ENCODE measurements around the gene SCN3B. TPM values are rescaled to one million over a fixed set of nuclear protein-coding genes. Genes with fewer than 3 reads are reported as not detected.

Gene SCN3B
- total RNA-seq, 1 experiment from 2014 or later = 0.79 TPM

GRCh38 chr11:123581651-123582399 lies 72.6 kb downstream of the SCN3B start:
- Mint-ChIP-seq H3K9me3 (peaks cover 5% of the 10 kb centered on the region), H3K36me3 (peaks cover 4% of the 10 kb centered on the region; the same call in 1 of the 2 replicates), H3K4me1 (peaks cover 52% of the 10 kb centered on the region), H3K4me3 (no peak overlapping the region), H3K27ac (peak overlapping the region; percentile 21; the same call in 1 of the 2 replicates), H3K27me3 (ENCODE audit: low read depth) (no peaks in the 10 kb centered on the region; the same call in 1 of the 2 replicates)
- DNase-seq (ENCODE audit: low spot score) (no peak), ATAC-seq (no peak)
- TF ChIP-seq NFYB (CRISPR knock-in tag; conservative IDR thresholded peaks at IDR 0.05; ENCODE audit: low read depth) (no peak), ZNF671 (CRISPR knock-in tag; IDR thresholded peaks at IDR 0.05) (no peak), ZNF281 (CRISPR knock-in tag; IDR thresholded peaks at IDR 0.05) (no peak), CREM (CRISPR knock-in tag; IDR thresholded peaks at IDR 0.05) (no peak), ZNF416 (CRISPR knock-in tag; IDR thresholded peaks at IDR 0.05) (no peak), TP53 (CRISPR knock-in tag; IDR thresholded peaks at IDR 0.05) (no peak), ZSCAN18 (CRISPR knock-in tag; IDR thresholded peaks at IDR 0.05) (no peak), GABPB1 (CRISPR knock-in tag; IDR thresholded peaks at IDR 0.05) (no peak), AFF4 (CRISPR knock-in tag; IDR thresholded peaks at IDR 0.05; ENCODE audit: borderline replicate concordance) (no peak), OVOL2 (CRISPR knock-in tag; IDR thresholded peaks at IDR 0.05; ENCODE audit: borderline replicate concordance) (no peak), ATF1 (CRISPR knock-in tag; IDR thresholded peaks at IDR 0.05) (no peak), HMGA2 (CRISPR knock-in tag; IDR thresholded peaks at IDR 0.05) (no peak), RELA (CRISPR knock-in tag; IDR thresholded peaks at IDR 0.05; ENCODE audit: borderline replicate concordance) (no peak), STAT6 (CRISPR knock-in tag; conservative IDR thresholded peaks at IDR 0.05; ENCODE audit: low read depth) (no peak), ZNF263 (CRISPR knock-in tag; IDR thresholded peaks at IDR 0.05; ENCODE audit: low read depth) (no peak), ZNF423 (CRISPR knock-in tag; IDR thresholded peaks at IDR 0.05) (no peak), NR2C2 (CRISPR knock-in tag; IDR thresholded peaks at IDR 0.05) (no peak), NR3C1 (CRISPR knock-in tag; conservative IDR thresholded peaks at IDR 0.05; ENCODE audit: low read depth) (no peak)
- ChIA-PET POLR2A (interaction anchor here (0.9 kb wide), 1 partner anchor 21 kb away, joined by 3 read pairs; no protein-coding TSS in a partner anchor), CTCF (interaction anchor here (0.7 to 3.8 kb wide), 25 partner anchors 8 to 470 kb away, joined by 3 to 40 read pairs (median 7); partner anchors contain the start of gene SCN3B)
